ENCODE results near the gene POU2F1.

Gene POU2F1

GRCh38 chr1:167367705-167368104 lies 147.0 kb downstream of the POU2F1 start:
- DNase-seq (ENCODE audit: low spot score) = no peak

- DNase-seq (ENCODE audit: low spot score) = no peak
These were observed 148.5 kb downstream of the POU2F1 start for GRCh38 chr1:167369175-167369574.

DNA sequence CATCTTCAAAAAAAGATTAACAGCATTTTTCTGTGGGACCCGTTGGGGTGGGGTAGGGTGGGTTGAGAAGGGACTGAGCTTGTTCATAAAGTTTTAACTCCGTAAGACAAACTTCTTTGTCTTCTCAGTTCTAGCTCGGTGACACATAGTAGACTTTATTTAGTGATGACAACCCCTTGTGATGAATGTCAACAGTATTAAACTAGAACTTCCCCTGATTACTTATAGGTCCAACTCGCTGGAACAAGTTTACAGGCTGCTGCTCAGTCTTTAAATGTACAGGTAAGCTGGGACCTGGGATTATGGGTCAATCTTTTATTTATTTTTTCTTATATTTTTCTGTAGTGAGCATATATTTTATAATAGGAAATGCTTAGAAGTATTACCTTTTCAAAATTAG lies 149.2 kb downstream of the POU2F1 start:
- DNase-seq (ENCODE audit: low spot score) = no peak

DNA sequence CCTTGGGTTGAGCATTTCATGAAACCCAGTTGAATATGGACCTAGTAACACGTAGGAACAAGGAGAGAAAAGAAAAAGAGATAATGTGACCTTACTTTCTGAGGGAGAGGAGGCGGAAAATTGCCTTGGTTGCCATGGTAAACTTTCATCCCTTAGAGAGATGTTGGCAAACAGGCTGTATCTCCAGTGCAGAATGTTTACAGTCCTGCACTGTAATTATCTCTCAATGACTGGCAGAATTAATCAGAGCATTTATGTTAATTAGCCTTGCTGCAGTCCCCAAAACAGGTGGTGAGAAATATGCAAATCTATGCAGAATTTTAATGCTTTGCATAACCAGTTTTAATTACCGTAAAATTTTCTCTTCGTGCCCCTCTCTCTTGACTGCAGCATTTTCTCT lies 150.3 kb downstream of the POU2F1 start:
- DNase-seq (ENCODE audit: low spot score) = peak; percentile 54

GRCh38 chr1:167373398-167373797 lies 152.7 kb downstream of the POU2F1 start:
- DNase-seq (ENCODE audit: low spot score) = no peak

DNA sequence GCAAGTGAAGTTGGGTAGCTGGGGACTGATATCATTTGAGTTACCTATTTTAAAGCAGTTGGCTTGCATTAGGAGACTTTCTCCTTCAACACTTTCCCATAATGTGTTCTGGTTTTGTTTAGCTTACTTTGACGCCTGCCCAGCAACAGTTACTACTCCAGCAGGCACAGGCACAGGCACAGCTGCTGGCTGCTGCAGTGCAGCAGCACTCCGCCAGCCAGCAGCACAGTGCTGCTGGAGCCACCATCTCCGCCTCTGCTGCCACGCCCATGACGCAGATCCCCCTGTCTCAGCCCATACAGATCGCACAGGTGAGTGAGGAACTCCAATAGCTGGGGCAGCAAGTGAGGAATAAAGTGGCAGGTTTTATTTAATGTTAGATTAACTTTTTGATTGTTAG lies 153.3 kb downstream of the POU2F1 start:
- DNase-seq (ENCODE audit: low spot score) = no peak

- DNase-seq (ENCODE audit: low spot score) = no peak
These were observed 155.3 kb downstream of the POU2F1 start for GRCh38 chr1:167375949-167376348.

- no peak for DNase-seq (ENCODE audit: low spot score)
These were observed 166.7 kb downstream of the POU2F1 start for GRCh38 chr1:167387251-167387910.

GRCh38 chr1:167388976-167389375 lies 168.3 kb downstream of the POU2F1 start:
- DNase-seq (ENCODE audit: low spot score) = no peak

- no peak for DNase-seq (ENCODE audit: low spot score)
These were observed 171.6 kb downstream of the POU2F1 start for GRCh38 chr1:167392200-167392696.

DNA sequence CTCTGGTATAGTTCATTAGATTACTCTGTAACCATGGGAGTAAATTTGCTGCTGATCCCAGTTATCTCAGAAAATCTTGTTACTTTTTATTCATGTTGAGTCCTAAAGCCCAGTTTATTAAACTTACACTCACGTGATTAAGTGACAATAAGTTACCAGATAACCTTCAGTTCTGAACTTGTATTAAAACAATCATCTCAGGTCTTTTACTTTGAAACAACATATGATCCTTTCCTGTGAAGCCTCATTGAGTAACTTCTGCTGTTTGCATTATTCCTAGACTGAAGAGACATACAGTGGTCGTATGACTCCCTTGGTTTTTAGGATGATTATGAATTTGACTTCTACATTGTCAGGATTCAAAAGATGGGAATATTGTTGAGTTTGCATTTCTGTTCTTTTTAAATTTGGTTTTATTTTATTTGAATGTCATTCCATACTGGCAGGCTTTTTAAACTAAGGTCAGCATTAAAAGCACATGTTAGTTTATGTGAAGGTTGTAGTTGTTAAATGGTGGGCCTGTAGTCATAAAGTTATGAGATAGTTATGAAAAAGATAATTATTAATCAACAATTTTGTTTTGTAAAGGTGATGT lies 179.8 kb downstream of the POU2F1 start:
- DNase-seq (ENCODE audit: low spot score) = no peak

DNA sequence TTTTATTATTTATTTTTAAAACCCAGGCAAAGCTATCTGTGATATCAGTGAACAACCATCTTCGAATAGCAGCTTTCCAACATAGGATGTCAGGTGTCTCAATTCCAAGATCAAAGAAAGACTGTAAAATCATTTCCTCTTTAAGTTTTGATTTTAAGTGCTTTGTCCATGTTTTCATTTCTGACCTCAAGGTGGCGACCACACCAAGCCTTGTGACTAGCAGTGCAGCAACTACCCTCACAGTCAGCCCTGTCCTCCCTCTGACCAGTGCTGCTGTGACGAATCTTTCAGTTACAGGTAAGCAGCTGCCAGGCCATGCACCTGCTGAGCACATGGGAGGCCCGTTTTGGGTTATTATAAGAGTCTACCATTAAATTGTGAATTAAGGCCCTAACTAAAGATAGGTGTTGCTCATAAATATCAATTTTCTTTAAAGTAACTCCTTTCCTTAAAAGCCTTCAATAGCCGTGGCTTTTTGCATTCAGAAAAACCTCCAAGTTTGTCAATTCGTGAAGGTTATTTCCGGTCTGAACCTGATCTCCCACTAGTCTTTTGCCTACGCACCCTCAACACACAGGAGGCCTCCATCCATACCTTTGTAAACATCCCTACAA lies 180.7 kb downstream of the POU2F1 start:
- DNase-seq (ENCODE audit: low spot score) = peak; percentile 62

- no peak for DNase-seq (ENCODE audit: low spot score)
These were observed 183.6 kb downstream of the POU2F1 start for GRCh38 chr1:167404161-167404888.

DNA sequence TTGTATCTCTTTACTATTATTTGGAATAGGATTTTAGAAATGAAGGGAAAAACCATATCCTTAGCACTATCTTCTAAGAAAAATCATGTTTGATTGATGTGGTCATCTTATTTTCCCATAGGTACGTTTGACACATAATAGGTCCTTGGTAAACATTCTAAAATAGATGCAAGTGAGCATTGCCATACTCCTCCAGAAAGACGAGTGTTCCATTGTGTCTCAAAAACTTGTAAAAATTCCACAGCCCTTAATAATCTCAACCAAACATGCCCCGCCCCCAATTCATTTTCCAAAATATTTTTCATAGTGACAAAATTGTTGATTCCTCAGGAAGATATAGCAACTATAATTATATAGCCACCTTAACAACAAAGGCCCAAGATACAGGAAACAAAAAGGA lies 184.2 kb downstream of the POU2F1 start:
- DNase-seq (ENCODE audit: low spot score) = no peak

- DNase-seq (ENCODE audit: low spot score) = no peak
These were observed 187.7 kb downstream of the POU2F1 start for GRCh38 chr1:167408355-167408754.

GRCh38 chr1:167409183-167409582 lies 188.5 kb downstream of the POU2F1 start:
- no peak for DNase-seq (ENCODE audit: low spot score)

DNA sequence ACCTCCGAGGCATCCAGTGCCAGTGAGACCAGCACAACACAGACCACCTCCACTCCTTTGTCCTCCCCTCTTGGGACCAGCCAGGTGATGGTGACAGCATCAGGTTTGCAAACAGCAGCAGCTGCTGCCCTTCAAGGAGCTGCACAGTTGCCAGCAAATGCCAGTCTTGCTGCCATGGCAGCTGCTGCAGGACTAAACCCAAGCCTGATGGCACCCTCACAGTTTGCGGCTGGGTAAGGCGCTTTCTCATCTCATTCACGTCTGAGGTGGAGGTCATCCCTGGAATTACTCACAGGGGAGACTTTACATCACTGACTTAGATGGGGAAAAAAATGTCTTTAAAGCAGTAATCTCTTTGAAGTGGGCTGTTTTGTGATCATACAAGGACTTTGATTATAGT lies 191.4 kb downstream of the POU2F1 start:
- DNase-seq (ENCODE audit: low spot score) = no peak

DNA sequence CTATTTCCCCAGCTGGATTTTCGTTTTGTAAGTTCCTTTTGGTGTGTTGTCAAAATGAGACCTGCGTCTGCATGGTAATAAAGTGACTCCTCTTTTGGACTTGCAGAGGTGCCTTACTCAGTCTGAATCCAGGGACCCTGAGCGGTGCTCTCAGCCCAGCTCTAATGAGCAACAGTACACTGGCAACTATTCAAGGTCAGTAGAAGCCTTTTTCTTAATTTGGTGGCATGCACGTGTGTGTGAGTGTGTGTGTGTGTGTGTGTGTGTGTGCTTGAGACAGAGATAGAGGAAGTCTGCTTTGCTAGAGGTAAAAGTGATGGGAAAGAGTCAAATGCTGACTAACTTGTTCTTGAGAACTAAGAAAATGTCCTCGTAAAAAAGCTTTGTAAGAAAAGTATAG lies 192.2 kb downstream of the POU2F1 start:
- no peak for DNase-seq (ENCODE audit: low spot score)

DNA sequence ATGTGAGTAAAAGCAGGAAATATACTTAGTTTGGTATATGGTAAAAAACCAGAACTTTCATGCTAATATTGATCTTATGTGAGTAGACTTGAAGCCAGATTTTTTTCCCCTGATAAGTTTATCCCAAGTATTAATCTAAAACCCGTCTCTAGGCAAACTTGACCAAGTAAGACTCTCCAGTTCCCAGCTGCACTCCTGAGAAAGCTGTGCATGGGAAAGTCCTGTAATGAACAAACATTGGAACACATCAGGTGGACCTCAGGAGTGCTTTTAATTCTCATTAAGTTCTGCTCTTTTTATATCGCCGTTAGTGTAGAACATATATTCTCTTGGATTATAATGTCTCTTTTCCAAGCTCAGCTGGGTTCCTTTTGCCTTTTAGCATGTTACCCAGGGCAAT lies 192.6 kb downstream of the POU2F1 start:
- no peak for DNase-seq (ENCODE audit: low spot score)

- DNase-seq (ENCODE audit: low spot score) = no peak
These were observed 195.8 kb downstream of the POU2F1 start for GRCh38 chr1:167416506-167416905.

DNA sequence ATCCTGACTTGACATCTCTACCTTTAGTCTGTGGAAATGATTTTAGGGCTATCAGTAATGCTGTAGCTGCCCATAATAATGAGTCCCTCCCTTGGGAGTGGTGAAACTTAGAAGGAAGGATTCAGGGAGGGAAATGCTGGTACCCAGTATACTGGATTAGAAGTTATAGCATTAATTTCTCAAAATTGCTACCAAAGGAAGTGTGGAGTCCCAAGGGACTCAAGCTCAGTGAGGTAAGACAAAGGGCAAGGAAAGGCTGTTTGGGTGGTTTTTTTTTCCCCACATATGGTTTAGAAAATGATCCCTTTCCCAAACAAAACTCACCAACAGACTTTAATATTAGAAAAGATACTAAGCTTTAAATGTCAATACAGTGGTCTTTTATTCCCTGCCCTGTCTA lies 197.7 kb downstream of the POU2F1 start:
- no peak for DNase-seq (ENCODE audit: low spot score)

- no peak for DNase-seq (ENCODE audit: low spot score)
These were observed 198.6 kb downstream of the POU2F1 start for GRCh38 chr1:167419245-167419644.

DNA sequence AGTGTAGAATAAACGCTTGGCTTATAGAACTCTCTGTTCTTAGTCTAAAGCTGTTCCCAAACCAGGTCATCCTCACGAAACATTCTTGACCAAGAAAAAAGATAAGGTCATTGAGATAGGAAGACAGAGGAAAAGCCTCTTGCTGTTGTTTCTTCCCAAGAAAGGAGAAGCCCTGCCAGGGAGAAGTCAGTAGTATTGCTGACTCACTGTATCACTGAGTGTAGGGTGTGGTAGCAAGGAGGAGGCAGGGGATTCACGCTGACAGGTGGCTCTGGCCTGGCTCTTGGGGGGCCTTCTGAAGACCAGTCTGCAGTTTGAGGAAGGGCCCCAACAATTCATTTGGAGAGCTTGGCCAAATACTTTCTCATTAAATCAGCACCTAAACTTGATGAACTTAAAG lies 199.8 kb downstream of the POU2F1 start:
- DNase-seq (ENCODE audit: low spot score) = peak; percentile 57
